Stimulated activated naive CD4-positive, alpha-beta T cell (primary cell): Measurements from ENCODE around the gene RNF151.
A peak's percentile ranks its signal among the peaks of the same experiment; 100 is the strongest.
"Not testable (repeated sequence)": the region's sequence is repeated elsewhere in the genome, so short reads cannot be mapped to it uniquely, and the experiment has no call there.

Experiments used
- DNase-seq, 6 experiments: peaks; one replicate each; lab custom pipeline; 2025; lab: John Stamatoyannopoulos, UW

Gene RNF151

DNA sequence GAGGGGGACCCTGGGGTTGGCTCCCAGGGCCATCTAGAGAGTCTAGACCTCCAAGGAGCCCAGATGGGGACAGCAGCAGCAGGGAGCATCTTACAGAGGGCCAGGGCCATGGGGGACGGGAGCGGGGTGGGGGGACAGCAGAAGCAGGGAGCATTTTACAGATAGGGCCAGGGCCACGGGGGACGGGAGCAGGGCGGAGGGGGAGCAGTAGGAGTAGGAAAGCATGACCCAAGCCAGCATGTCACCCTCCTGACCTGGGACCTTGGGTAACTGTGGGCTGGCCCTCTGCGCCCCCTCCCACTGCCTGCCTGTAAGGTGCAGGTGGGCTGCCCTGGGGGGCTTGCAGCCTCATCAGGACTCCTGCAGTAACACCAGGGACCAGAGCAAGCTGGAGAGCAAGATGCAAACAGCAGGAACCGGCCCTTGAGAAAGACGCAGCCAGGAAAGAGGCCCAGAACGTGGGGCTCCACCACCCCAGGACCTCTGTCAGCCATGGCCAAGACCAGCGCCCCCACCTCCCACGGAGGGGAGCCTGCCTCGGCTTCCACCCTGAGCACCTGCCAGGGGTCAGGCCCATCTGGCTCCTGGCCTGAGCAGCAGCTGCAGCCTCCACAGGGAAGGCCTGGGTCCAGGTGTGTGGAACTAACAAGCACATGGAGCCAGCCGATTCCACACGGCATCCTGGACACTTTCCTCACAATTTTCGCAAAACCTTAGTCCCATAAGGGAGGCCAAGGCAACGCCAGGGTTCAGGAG lies 40.6 kb downstream of the RNF151 start:
- no peak for DNase-seq

DNA sequence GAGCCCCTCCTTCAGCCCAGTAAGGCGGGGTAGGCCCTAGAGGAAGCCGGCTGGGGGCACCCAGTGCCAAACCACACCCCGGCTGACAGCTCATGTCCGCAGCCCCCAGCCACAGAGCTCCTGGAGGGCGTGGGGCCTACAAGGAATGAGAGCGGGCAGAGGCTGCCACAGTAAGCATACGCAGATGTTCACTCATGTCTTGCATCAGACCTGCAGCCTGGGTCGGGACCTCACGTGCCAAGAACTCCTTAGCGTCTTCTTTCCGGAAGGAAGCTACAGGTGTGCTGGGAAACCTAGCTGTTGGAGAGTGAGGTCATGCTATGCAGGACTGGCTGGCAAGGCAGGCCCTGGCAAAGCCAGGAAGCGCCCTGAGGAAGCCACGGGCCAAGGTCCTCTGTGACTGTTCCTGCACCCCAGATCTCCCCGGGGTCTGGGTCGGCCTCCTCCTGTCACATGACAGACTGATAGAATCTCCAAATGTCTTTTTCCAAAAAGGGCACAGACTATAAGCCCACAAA lies 41.4 kb downstream of the RNF151 start:
- DNase-seq: no peak

DNA sequence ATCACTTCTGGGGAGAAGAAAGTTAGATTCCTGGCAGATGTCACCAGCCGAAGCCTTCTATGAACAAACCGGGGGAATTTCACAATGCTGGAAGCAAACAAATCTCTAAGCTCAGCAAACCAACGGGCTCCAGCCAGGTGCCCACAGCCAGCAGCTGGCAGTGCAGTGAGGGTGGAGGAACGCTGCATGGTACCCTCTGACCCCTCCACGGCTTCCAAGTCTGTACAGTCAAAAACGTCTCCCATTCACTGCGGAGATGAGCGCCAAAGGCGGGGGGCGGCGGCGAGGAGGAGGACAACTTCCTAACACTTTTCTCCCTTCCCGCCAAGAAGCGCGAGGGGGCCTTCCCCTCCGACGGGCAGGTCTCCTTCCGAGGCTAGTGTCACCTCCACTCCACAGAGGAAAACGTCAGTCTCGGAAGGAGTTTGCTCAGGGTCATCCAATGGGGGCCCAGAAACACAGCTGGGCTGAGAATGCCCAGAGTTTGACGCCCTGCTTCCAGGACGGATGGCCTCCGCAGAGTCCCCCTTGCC lies 42.0 kb downstream of the RNF151 start:
- peak in 2 of 6 experiments; percentile 22 to 30 for DNase-seq

DNA sequence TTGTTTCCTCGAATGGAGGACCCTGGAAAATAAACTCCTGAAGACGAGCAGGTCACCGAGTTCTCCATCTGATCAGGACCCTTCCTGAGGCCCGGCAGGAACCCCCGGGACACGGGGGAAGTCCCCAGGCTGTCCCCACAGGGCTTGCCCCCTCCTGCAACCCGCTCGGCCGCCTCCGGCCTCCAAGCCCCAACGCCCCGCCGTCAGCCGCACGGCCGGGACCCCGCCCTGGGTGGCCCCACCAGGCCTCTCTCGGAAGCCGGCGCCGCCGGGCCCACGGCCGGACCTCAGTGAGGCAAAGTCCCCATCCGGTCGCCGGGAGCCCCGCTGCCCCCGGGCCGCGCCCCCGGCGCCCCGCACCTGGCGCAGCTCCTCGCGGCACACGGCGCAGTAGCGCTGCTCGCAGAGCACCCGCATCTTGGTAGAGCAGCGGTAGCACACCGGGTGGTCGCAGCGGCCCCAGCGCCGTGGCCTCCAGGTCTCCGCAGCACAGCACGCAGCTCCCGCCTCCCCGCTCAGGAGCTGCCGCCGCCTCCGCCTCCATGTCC lies 42.6 kb downstream of the RNF151 start:
- DNase-seq: peak in 2 of 6 experiments; percentile 24 to 45

DNA sequence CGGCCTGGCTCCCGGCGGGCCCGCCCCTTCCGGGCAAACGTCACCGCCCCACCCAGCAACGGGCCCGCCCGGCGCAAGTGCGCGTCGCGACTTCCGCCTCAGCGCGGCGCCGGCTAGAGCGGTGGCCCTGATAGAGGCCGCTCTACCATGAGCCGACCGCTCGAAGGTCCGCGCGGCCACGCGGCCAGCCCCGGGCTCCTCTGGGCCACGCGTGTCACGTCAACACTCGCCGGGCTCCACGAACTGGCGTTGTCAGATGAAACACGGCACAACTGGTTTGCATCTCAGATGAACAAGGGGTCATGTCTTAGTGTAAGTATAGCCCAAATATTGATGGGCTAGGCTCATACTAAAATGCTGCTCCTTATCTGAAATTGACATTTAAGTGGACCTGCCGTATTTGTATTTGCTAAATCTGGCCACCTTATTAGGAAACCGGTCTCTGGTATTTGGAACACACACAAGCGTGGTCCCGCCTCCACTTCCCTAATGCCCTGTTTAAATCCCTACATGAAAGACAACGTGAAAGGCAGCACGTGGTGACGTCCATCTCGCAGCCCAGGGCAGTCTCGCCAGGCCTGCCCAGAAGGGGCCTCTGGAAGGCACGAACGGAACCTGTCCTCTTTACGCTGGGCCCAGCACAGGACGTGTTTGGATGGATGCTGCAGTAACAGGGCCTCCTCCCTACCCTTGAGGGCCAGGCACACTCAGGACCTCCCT lies 43.3 kb downstream of the RNF151 start, which contains the start of gene ZNF598:
Gene ZNF598 (minus strand): TSS at position 31 of the 720 bp plus-strand sequence.
- peak; percentile 40 to 80 (median 68) for DNase-seq

DNA sequence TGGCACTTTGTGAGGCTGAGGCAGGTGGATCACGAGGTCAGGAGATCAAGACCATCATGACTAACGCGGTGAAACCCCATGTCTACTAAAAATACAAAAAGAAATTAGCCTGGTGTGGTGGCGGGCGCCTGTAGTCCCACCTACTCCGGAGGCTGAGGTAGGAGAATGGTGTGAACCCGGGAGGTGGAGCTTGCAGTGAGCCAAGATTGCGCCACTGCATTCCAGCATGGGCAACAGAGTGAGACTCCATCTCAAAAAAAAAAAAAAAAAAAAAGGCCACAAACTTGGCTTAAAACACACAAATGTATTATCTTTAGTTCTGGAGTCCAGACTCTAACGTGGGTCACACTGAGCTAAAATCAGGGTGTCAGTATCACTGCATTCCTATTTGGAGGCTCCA lies 45.1 kb downstream of the RNF151 start:
- DNase-seq: not testable (repeated sequence)

DNA sequence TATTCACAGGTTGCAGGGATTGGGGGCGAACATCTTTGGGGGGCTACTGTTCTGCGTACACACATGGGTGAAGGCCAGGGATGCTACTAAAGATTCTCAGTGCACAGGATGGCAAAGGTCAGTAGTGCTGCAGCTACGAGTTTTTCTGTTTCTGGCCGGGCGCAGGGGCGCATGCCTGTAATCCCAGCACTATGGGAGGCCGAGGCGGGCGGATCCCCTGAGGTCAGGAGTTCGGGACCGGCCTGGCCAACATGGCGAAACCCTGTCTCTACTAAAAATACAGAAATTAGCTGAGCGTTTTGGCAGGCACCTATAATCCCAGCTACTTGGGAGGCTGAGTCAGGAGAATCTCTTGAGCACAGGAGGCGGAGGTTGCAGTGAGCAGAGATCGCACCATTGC lies 46.9 kb downstream of the RNF151 start:
- no peak for DNase-seq

DNA sequence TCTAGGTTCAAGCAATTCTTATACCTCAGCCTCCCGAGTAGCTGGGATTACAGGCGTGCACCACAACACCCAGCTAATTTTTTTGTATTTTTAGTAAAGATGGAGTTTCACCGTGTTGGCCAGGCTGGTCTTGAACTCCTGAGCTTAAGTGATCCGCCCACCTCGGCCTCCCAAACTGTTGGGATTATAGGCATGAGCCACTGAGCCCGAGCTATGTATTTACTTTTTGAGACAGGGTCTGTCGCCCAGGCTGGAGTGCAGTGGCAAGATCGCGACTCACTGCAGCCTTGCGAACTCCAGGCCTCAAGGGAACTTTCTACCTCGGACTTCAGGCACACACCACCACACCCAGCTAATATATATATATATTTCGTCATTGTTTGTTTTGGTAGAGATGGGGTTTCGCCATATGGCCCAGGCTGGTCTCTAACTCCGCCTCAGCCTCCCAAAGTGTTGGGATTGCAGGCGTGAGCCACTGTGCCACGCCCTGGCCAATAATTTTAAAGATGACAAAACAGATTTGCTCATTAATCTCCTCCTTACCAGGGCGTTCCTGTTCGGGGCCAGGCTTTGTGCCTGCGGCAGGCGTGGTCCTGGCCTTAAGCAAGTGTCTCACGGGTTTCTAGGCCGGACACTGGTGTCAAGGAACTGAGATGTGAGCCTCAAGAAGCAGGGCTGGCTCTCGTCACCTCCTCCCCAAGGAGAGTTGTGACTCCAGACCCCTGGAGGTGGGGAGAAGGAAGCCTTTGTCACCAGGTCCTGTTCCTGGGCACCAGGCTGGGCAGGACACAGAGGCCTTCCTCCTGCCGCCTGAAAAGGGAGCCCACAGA lies 48.7 kb downstream of the RNF151 start:
- no peak for DNase-seq

DNA sequence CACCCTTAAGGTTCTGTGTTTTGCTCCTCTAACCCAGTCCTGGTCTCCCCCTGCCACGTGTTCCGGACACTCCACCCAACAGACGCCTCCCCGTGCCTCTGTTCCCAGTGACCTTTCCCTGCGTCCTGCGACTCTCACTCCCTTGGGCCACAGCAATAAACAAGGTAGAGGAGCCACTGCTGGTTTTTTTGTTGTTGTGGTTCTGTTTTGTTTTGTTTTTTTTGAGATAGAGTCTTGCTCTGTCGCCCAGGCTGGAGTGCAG lies 49.2 kb downstream of the RNF151 start:
- no peak for DNase-seq

DNA sequence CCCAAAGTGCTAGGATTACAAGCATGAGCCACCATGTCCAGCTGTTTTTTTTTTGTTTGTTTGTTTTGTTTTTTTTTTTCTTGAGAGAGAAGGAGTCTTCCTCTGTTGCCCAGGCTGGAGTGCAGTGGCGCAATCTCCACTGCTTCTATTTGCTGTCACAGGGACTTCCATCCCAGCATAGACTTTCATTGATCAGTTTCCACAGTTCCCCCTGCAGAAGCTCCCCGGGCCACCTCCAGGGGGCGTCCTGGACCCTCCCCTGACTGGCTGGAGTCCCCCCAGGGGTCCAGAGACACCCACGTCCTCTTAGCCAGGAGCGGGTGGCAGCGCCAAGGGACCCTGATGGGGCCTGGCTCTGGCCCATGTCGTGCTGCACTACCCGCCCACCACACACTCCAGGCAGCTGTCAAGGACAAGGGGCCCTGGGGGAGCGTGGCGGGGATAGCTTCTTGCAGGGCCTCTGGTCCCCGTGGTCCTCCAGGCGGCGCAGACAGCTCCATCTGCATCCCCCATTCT lies 49.8 kb downstream of the RNF151 start:
- peak in 1 of 6 experiments; percentile 4 for DNase-seq
